Fibroblast of pulmonary artery (primary cell): Measurements from ENCODE around the gene ARG2.

ENCODE experiments used
- DNase-seq: peaks from one replicate; pipeline ENCODE4 v3.0.0-alpha.2; 2010; ENCODE audit warnings: low read depth
- H3K4me3 ChIP-seq: replicated peaks from 2 replicates; pipeline ENCODE4 v1.5.1; 2011; ENCODE audit warnings: low read depth, mild to moderate bottlenecking, control low read depth, low read length, moderate library complexity
- CTCF ChIP-seq: IDR thresholded peaks from 2 replicates; pipeline ENCODE4 v1.5.1; 2011; ENCODE audit warnings: mild to moderate bottlenecking, control low read depth, low read length, inconsistent platforms; ENCODE audit errors: missing control alignments

Gene ARG2

GRCh38 chr14:67675219-67675582, 55.5 kb downstream of the ARG2 start:
- no peak for DNase-seq
- TF ChIP-seq CTCF: no peak

DNA sequence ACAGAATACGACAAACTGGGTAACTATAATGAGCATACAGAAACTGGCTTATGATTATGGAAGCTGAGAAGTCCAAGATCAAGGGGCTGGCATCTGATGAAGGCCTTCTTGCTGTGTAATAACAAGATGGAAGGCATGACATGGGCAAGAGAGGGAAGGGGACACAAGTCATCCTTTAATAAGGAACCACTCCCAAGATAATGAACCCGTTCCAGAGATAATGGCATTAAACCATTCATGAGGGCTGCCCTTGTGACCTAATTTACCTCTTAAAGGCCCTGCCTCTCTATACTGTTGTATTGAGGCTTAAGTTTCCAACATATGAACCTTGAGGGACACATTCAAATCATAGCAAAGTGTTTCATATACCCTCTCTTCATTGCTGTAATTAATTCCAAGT, 59.3 kb downstream of the ARG2 start:
- no peak for DNase-seq
- TF ChIP-seq CTCF: no peak
- H3K4me3 ChIP-seq: no peak overlapping the region

More at GRCh38 chr14:67675219-67675582, 55.5 kb downstream of the ARG2 start:
- H3K4me3 ChIP-seq: peak overlapping the region; percentile 89

GRCh38 chr14:67680121-67680602, 60.4 kb downstream of the ARG2 start:
- H3K4me3 ChIP-seq: no peak overlapping the region
- no peak for TF ChIP-seq CTCF
- DNase-seq: peak; percentile 93

- no peak for TF ChIP-seq CTCF
- H3K4me3 ChIP-seq: no peak overlapping the region
- DNase-seq: no peak
These were observed 61.2 kb downstream of the ARG2 start for GRCh38 chr14:67680941-67681340.

DNA sequence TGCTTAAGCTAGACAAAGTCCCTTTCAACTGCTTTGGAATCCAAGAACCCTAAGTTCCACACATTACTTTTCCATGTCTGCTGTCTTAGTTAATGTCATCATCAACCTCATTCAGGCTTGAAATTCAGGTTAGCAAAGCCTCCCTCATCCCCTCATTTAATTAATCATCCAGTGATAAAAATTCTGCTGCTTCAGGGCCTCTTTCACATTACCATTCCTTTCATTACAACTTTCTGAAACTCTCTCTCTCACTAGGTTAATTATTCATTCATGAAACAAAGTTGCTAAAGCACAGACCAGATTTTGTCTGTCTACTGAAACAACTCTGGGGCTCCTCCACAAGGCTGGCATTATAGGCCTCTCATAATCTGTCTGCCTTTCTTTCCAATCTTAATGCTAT, 64.1 kb downstream of the ARG2 start:
- no peak for DNase-seq
- TF ChIP-seq CTCF: no peak

DNA sequence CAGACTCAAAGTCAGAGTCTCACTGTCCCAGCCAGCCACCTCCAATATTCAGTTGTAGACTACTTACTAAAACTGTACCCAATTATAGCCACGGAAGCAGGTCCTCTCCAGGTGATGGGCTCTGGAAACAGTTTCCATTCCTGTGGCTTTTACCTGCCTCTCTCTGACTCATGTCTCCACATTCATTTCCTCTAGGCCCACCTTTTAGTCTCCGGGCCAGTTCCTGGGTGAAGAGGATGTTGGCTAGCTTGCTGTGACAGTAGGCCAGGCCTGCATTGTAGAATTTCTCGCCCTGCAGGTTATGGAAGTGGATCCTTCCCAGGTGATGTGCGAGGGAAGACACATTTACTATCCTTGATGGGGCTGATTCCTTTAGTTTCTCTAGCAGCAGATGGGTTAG, 70.3 kb downstream of the ARG2 start:
- no peak for DNase-seq
- no peak overlapping the region for H3K4me3 ChIP-seq
- no peak for TF ChIP-seq CTCF

More for the DNA sequence above, 64.1 kb downstream of the ARG2 start:
- no peak overlapping the region for H3K4me3 ChIP-seq

GRCh38 chr14:67694791-67695393, 75.2 kb downstream of the ARG2 start:
- no peak for TF ChIP-seq CTCF
- peak overlapping the region; percentile 99 for H3K4me3 ChIP-seq

More at GRCh38 chr14:67694791-67695393, 75.2 kb downstream of the ARG2 start:
- DNase-seq: peak; percentile 92
